HUDEP-2 (cell line): ENCODE results near the gene MLEC.

Experiments
- DNase-seq, 76 experiments: peaks; one replicate each; lab custom pipeline; 2025; ENCODE audit not compliant: unreplicated experiment in 76 of 76; lab: John Stamatoyannopoulos, UW

Gene MLEC

GRCh38 chr12:120739031-120739762, 52.2 kb downstream of the MLEC start:
- no peak for DNase-seq

GRCh38 chr12:120739821-120740613, 53.1 kb downstream of the MLEC start:
- DNase-seq, result no peak

- DNase-seq, result no peak
Observed at GRCh38 chr12:120740871-120741270, 53.9 kb downstream of the MLEC start.

- no peak for DNase-seq
Observed at GRCh38 chr12:120741476-120742421, 54.8 kb downstream of the MLEC start.

GRCh38 chr12:120744922-120745493, 58.1 kb downstream of the MLEC start:
- no peak for DNase-seq

GRCh38 chr12:120748242-120748641, 61.3 kb downstream of the MLEC start:
- no peak for DNase-seq

- no peak for DNase-seq
Observed at GRCh38 chr12:120749256-120749655, 62.3 kb downstream of the MLEC start.

- no peak for DNase-seq
Observed at GRCh38 chr12:120750806-120751205, 63.9 kb downstream of the MLEC start.

- DNase-seq, result no peak
Observed at GRCh38 chr12:120751389-120751788, 64.4 kb downstream of the MLEC start.
